ENCODE data around the gene NOSTRIN.
"Not testable (repeated sequence)": the region's sequence is repeated elsewhere in the genome, so short reads cannot be mapped to it uniquely, and the experiment has no call there.

Gene NOSTRIN

GRCh38 chr2:168819829-168820489 lies 17.5 kb downstream of the NOSTRIN start:
- no peak for DNase-seq

GRCh38 chr2:168821577-168821976 lies 19.1 kb downstream of the NOSTRIN start:
- no peak for DNase-seq

- no peak for DNase-seq
These were observed 19.6 kb downstream of the NOSTRIN start for GRCh38 chr2:168821992-168822391.

DNA sequence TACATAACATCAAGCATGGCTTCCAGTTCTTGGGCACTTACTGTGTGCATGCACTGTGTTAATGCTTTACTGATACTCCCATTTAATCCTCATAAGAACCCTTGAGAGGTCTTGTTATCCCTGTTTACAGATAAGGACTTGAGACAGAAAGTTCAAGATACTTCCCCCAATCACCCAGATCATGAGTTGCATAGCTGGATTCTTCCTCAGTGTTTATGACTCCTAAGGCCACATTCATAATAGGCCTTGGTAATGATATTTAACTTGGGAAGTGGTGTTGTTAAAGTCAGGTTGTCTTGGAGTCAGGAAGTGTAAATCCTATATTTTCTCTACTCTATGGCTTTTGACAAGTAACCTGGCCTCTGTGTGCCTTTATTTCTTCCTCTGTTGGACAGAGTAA lies 22.7 kb downstream of the NOSTRIN start:
- DNase-seq, result no peak

DNA sequence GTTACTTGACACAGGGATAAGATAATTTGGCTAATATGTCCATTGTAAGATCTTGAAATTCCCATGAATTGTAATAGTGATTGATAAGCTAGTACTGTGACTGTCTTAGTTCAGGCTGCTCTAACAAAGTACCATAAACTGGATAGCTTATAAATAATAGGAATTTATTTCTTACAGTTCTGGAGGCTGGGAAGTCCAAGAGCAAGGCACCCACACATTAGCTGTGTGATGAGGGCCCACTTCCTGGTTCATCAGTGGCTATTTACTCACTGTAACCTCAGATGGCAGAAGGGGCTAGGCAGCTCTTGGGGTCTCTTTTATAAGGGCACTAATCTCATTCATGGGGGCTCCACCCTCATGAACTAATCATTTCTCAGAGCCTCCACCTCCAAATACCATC lies 28.5 kb downstream of the NOSTRIN start:
- DNase-seq, result no peak

- no peak for DNase-seq
These were observed 29.2 kb downstream of the NOSTRIN start for GRCh38 chr2:168831662-168832061.

- no peak for DNase-seq
These were observed 33.5 kb downstream of the NOSTRIN start for GRCh38 chr2:168835969-168836368.

DNA sequence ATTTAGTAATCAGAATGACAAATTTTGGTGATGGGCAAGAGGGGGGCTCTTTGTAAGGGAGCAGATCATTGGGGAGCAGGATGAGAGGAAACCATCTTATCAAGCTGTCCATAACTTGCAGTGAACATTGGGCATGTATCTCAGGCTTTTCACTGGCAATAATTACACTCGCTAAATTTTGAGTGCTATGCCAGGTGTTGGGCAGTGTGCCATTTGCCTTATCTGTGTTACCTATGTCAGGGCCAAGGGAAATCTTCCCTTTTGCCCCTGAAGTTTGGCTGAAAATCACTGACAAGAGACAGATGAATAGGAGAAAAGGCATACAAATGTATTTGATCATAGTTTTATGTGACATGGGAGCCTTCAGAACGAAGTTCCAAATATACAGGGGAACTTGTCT lies 39.0 kb downstream of the NOSTRIN start:
- no peak for DNase-seq

GRCh38 chr2:168843253-168843652 lies 40.8 kb downstream of the NOSTRIN start:
- DNase-seq, result no peak

GRCh38 chr2:168848225-168848624 lies 45.8 kb downstream of the NOSTRIN start:
- no peak for DNase-seq

DNA sequence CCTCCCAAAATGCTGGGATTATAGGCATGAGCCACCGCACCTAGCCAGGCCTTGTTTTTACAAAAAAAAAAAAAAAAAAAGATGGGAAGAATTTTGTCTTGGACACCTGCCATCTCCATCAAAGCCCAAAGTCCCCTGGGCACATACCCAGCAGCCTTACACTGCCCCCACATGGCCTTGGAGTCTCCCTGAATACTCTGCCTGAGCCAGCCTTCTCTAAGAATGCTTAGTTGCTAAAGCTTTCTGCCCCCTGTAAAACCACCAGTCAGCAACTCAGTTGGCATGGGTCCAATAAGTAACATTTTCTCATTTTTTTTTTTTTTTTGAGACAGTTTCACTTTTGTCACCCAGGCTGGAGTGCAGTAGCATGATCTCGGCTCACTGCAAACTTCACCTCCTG lies 47.2 kb downstream of the NOSTRIN start:
- no peak for DNase-seq

- no peak for DNase-seq
These were observed 48.4 kb downstream of the NOSTRIN start for GRCh38 chr2:168850846-168851245.

DNA sequence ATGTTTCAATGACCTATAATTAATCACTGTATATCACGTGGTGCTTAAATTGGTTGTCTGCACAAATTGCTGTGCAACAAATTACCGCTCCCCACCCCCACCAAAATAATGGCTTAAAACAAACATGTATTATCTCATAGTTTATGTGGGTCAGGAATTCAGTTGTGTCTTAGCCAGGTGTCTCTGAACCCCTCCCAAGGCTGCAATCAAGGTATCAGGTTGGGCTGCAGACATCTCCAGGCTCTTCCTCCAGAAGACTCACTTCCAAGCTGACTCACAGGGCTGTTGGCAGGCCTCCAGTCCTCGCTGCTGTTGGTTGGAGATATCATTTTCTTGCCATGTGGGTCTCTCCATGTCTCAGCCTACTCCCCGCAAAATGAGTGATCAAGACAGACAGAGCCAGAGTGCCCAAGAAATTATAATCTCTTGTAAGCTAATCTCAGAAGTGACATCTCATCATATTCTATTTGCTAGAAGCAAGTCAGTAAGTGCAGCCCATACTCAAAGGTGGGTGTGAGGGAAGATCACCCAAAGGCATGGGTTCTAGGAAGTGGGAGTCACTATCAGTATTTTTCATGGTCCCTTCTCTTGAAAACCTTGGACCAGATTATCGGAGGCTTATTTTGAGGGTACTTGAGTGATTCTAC lies 49.4 kb downstream of the NOSTRIN start:
- DNase-seq, result no peak

DNA sequence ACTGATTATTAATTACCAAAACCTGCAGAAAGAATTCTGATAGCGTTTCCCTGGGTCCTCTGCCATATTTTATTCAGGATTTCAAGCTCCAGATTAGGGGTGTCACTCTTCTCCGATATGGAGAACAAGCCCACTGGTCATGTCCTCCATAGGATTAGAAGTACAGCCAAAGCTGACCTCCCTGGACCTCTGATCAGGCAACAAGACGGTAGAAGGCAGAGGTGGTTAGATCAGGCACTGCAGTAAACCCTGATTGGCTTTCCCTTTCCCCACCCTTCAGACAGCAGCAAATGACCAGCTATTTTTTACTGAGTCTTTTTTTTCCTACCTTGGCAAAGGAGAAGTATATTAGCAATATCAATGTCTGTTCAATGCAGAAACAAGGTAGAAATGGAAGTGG lies 50.0 kb downstream of the NOSTRIN start:
- DNase-seq, result no peak

- DNase-seq, result no peak
These were observed 51.0 kb downstream of the NOSTRIN start for GRCh38 chr2:168853471-168853870.

DNA sequence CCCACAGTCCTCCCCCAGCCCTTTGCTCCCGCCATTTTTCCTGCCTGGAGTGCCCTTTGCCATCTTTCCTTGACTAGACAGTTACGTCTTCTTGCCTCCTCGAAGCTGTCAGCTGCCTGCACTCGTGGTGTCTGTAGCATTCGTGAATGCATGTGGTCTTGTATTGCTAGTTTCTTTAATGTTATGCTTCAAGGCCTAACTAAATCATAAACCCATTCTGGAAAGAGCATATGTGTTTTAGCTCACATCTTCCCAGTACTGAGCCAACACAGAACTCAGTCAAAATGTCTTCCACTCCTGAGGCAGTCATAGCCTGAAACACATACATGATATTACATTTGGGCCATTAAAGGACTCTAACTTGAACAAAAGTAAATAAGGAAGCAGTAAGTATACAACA lies 52.2 kb downstream of the NOSTRIN start:
- no peak for DNase-seq

GRCh38 chr2:168855601-168856000 lies 53.2 kb downstream of the NOSTRIN start:
- DNase-seq, result no peak

DNA sequence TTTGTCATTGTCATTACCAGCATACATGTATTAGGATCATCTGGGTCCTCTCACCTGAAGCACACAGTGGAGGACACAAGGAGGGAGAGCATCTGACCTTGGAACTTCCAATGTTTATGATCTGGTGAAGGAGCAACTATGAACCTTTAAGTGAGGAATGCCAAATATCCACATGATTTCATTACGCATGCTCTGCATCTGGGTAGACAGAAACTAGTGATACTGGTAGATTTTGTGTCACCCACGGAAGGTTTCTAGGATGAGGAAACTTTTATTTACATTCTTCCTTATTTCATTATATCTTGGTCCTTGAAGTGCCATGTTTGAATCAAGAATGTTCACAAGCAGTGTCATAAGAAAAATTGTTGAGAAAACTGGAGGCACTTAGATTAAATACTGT lies 55.7 kb downstream of the NOSTRIN start:
- no peak for DNase-seq

DNA sequence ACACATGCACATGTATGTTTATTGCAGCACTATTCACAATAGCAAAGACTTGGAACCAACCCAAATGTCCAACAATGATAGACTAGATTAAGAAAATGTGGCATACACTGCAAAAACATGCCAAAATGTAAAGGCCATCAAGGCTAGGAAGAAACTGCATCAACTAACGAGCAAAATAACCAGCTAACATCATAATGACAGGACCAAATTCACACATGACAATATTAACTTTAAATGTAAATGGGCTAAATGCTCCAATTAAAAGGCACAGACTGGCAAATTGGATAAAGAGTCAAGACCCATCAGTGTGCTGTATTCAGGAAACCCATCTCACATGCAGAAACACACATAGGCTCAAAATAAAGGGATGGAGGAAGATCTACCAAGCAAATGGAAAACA lies 64.7 kb downstream of the NOSTRIN start:
- DNase-seq, result not testable (repeated sequence)

DNA sequence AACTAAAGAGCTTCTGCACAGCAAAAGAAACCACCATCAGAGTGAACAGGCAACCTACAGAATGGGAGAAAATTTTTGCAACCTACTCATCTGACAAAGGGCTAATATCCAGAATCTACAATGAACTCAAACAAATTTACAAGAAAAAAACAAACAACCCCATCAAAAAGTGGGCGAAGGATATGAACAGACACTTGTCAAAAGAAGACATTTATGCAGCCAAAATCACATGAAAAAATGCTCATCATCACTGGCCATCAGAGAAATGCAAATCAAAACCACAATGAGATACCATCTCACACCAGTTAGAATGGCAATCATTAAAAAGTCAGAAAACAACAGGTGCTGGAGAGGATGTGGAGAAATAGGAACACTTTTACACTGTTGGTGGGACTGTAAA lies 67.9 kb downstream of the NOSTRIN start:
- not testable (repeated sequence) for DNase-seq

- not testable (repeated sequence) for DNase-seq
These were observed 68.4 kb downstream of the NOSTRIN start for GRCh38 chr2:168870824-168871223.

DNA sequence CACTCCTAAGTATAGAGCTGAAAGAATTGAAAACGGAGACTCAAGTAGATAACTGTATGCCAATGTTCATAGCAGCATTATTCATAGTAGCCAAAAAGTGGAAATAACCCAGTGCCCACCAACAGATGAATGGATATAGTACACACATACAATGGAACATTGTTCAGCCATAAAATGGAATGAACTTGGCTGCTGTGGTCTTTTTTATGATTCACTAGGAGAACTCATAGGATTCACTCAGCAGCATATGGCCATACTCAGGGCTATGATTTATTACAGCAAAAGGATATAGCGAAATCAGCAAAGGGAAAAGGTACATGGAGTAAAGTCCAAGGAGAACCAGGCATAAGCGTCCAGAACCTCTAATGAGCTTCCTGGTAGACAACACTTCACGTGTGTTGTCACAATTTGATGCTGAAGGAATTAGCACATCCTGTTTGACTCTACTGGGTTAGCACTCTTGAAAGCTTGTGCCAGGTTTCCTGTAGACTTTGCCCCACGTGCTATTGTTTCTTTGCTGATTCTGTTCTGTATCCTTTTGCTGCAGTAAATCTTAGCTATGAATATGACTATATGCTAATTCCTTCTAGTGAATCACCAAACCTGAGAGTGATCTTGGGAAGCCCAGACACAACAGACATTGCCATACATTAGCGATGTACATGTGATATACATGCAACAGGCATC lies 72.1 kb downstream of the NOSTRIN start:
- no peak for DNase-seq

GRCh38 chr2:168882163-168882562 lies 79.7 kb downstream of the NOSTRIN start:
- DNase-seq, result not testable (repeated sequence)

GRCh38 chr2:168884975-168885374 lies 82.5 kb downstream of the NOSTRIN start:
- no peak for DNase-seq
